Suprapubic skin (tissue), 4 donors: ENCODE measurements around the gene AFAP1L2.

Experiments
- CTCF ChIP-seq, 2 donors: fragments of 200-600 bp in 1 of 2; fragments of 450-650 bp in 1 of 2; sonication (generic) in 1 of 2; IDR thresholded peaks; one replicate each; pipeline ENCODE4 v1.5.1; 2016 to 2019; ENCODE audit warnings: antibody characterized with exemption in 2 of 2, mild to moderate bottlenecking in 1 of 2, moderate library complexity in 1 of 2
- POLR2A ChIP-seq, 2 donors: fragments of 450-650 bp; IDR thresholded peaks; one replicate each; pipeline ENCODE4 v1.6.1; 2017; ENCODE audit warnings: antibody characterized with exemption in 2 of 2, mild to moderate bottlenecking in 2 of 2, moderate library complexity in 2 of 2
- POLR2AphosphoS5 ChIP-seq, 3 donors: sonication (generic); formaldehyde crosslinking; IDR thresholded peaks; one replicate each; pipeline ENCODE4 v1.6.1; 2017; ENCODE audit warnings: antibody characterized with exemption in 3 of 3

- TF ChIP-seq POLR2A (IDR thresholded peaks at IDR 0.05) (no peak), CTCF (IDR thresholded peaks at IDR 0.05) (no peak), POLR2AphosphoS5 (IDR thresholded peaks at IDR 0.05) (no peak)
Observed at GRCh38 chr10:114370199-114370598, 34.1 kb downstream of the AFAP1L2 start.
